Upper lobe of left lung (tissue), 6 donors: ENCODE data around the gene SULF2. TPM values are rescaled to one million over a fixed set of nuclear protein-coding genes. Genes with fewer than 3 reads are reported as not detected.

Source experiments
- ATAC-seq, 2 donors: fragments of 200-7000 bp; cut with Tn5 transposase; one replicate each; pipeline ENCODE4 v1.9.1; 2022; ENCODE audit warnings: mild to moderate bottlenecking in 2 of 2, moderate library complexity in 2 of 2; ENCODE audit not compliant: low FRiP score in 2 of 2
- DNase-seq, 2 donors: peaks; one replicate each; pipeline ENCODE4 v3.0.0-alpha.2; 2019 to 2020
- H3K27ac ChIP-seq, 4 donors: fragments of 200-600 bp; sonication (generic); one replicate each; pipeline ENCODE4 v1.5.1; 2016 to 2019
- H3K27me3 ChIP-seq, 4 donors: fragments of 200-600 bp; sonication (generic); one replicate each; pipeline ENCODE4 v1.5.1; 2017 to 2019
- H3K36me3 ChIP-seq, 4 donors: fragments of 200-600 bp; sonication (generic); one replicate each; pipeline ENCODE4 v1.5.1; 2016 to 2019
- H3K4me1 ChIP-seq, 4 donors: fragments of 200-600 bp; sonication (generic); one replicate each; pipeline ENCODE4 v1.5.1; 2018 to 2019
- H3K4me3 ChIP-seq, 4 donors: fragments of 200-600 bp; sonication (generic); one replicate each; pipeline ENCODE4 v1.5.1; 2017 to 2019; ENCODE audit warnings: mild to moderate bottlenecking in 2 of 4, moderate library complexity in 1 of 4
- H3K9me3 ChIP-seq, 4 donors: fragments of 200-600 bp; sonication (generic); one replicate each; pipeline ENCODE4 v1.5.1; 2018 to 2019
- CTCF ChIP-seq, 6 experiments: fragments of 450-650 bp in 4 of 6; fragments of 200-600 bp in 2 of 6; sonication (generic) in 2 of 6; IDR thresholded peaks; one replicate each; pipeline ENCODE4 v1.5.1; 2016 to 2019; ENCODE audit warnings: antibody characterized with exemption in 6 of 6
- EP300 ChIP-seq, 4 donors: sonication (generic); formaldehyde crosslinking; IDR thresholded peaks; one replicate each; pipeline ENCODE4 v1.5.1; 2017; ENCODE audit warnings: antibody characterized with exemption in 4 of 4, control low read depth in 2 of 4
- POLR2A ChIP-seq, 4 donors: fragments of 450-650 bp; IDR thresholded peaks; one replicate each; pipeline ENCODE4 v1.5.1; 2016 to 2017; ENCODE audit warnings: antibody characterized with exemption in 4 of 4, mild to moderate bottlenecking in 2 of 4
- POLR2AphosphoS5 ChIP-seq, 2 donors: sonication (generic); formaldehyde crosslinking; IDR thresholded peaks; one replicate each; pipeline ENCODE4 v1.5.1; 2017; ENCODE audit warnings: antibody characterized with exemption in 2 of 2
- WGBS, 2 donors: methylation state at CpG; one replicate each; pipeline ENCODE4 v1.1.5; 2017 to 2018; 5-methylcytosine and 5-hydroxymethylcytosine counted together
- total RNA-seq, 6 donors: library from RNA; depleted of rRNA in 4 of 6; stranded (reverse); fragments of >200 nt in 4 of 6; gene quantifications; one replicate each; pipeline versions ENCODE4 v1.1.0 to v1.2.1, GENCODE V29; 2016 to 2021
- donor health status: DM: no; HTN: no; CAD: no; lungs with moderate emphysema.
- donor health status: DM: no; HTN: yes; CAD: no; lungs with severe emphysema.

Gene SULF2
- total RNA-seq, 6 donors from 2014 or later: 15.0 to 63.8 (median 21.7) TPM

GRCh38 chr20:47659904-47660601 is 125.2 kb downstream of the SULF2 start:
- 53 to 58% methylated on average over 4 to 7 of the region's 7 CpGs for WGBS, 2 donors
- peaks cover 3 to 4% (median 4%) of the 10 kb centered on the region in 4 donors for H3K4me1 ChIP-seq
- no peak overlapping the region for H3K27ac ChIP-seq
- no peak overlapping the region for H3K4me3 ChIP-seq
- no peak for DNase-seq
- peaks cover 0 to 57% (median 10%) of the 10 kb centered on the region in 4 donors for H3K36me3 ChIP-seq
- no peak for ATAC-seq
- no peak for TF ChIP-seq POLR2A (IDR thresholded peaks at IDR 0.05)
- TF ChIP-seq EP300 (IDR thresholded peaks at IDR 0.05): no peak
- no peaks in the 10 kb centered on the region for H3K9me3 ChIP-seq
- no peaks in the 10 kb centered on the region for H3K27me3 ChIP-seq

- no peak overlapping the region for H3K27ac ChIP-seq
- ATAC-seq (no peak), DNase-seq (no peak)
- no peak overlapping the region for H3K4me3 ChIP-seq
- WGBS, 2 donors: 60 to 74% methylated on average over 2 of the region's 2 CpGs
- H3K4me1 ChIP-seq: peaks cover 0 to 3% (median 0%) of the 10 kb centered on the region in 4 donors
- H3K27me3 ChIP-seq: no peaks in the 10 kb centered on the region
- no peaks in the 10 kb centered on the region for H3K9me3 ChIP-seq
- TF ChIP-seq POLR2AphosphoS5 (IDR thresholded peaks at IDR 0.05) (no peak), EP300 (IDR thresholded peaks at IDR 0.05) (no peak), POLR2A (IDR thresholded peaks at IDR 0.05) (no peak), CTCF (IDR thresholded peaks at IDR 0.05) (no peak)
- peaks cover 24 to 80% (median 36%) of the 10 kb centered on the region in 4 donors for H3K36me3 ChIP-seq
Measured at GRCh38 chr20:47656318-47656717, 129.0 kb downstream of the SULF2 start.

- no peak for TF ChIP-seq POLR2AphosphoS5 (IDR thresholded peaks at IDR 0.05)
- TF ChIP-seq POLR2A (IDR thresholded peaks at IDR 0.05): no peak
- TF ChIP-seq CTCF (IDR thresholded peaks at IDR 0.05): no peak
- TF ChIP-seq EP300 (IDR thresholded peaks at IDR 0.05): no peak
- H3K4me1 ChIP-seq: peaks cover 0 to 3% (median 0%) of the 10 kb centered on the region in 4 donors
- H3K4me3 ChIP-seq: no peak overlapping the region
- ATAC-seq: no peak
- H3K9me3 ChIP-seq: no peaks in the 10 kb centered on the region
- peaks cover 31 to 87% (median 39%) of the 10 kb centered on the region in 4 donors for H3K36me3 ChIP-seq
- no peak for DNase-seq
- H3K27me3 ChIP-seq: no peaks in the 10 kb centered on the region
- no peak overlapping the region for H3K27ac ChIP-seq
Measured at GRCh38 chr20:47655635-47656034, 129.6 kb downstream of the SULF2 start.

GRCh38 chr20:47654370-47654769 is 130.9 kb downstream of the SULF2 start:
- H3K4me3 ChIP-seq: no peak overlapping the region
- no peaks in the 10 kb centered on the region for H3K9me3 ChIP-seq
- WGBS, 2 donors: 88 to 97% methylated on average over 1 of the region's 1 CpG
- TF ChIP-seq POLR2A (IDR thresholded peaks at IDR 0.05) (no peak), EP300 (IDR thresholded peaks at IDR 0.05) (no peak), POLR2AphosphoS5 (IDR thresholded peaks at IDR 0.05) (no peak), CTCF (IDR thresholded peaks at IDR 0.05) (no peak)
- ATAC-seq: no peak
- H3K36me3 ChIP-seq: peaks cover 31 to 96% (median 41%) of the 10 kb centered on the region in 4 donors
- no peaks in the 10 kb centered on the region for H3K4me1 ChIP-seq
- DNase-seq: no peak
- H3K27me3 ChIP-seq: no peaks in the 10 kb centered on the region
- no peak overlapping the region for H3K27ac ChIP-seq

GRCh38 chr20:47653869-47654268 is 131.4 kb downstream of the SULF2 start:
- ATAC-seq: no peak
- Histone ChIP-seq H3K27me3 (no peaks in the 10 kb centered on the region), H3K4me1 (no peaks in the 10 kb centered on the region), H3K9me3 (no peaks in the 10 kb centered on the region), H3K27ac (no peak overlapping the region), H3K36me3 (peaks cover 33 to 96% (median 46%) of the 10 kb centered on the region in 4 donors), H3K4me3 (no peak overlapping the region)
- no peak for DNase-seq
- 63 to 66% methylated on average over 2 of the region's 2 CpGs for WGBS, 2 donors
- no peak for TF ChIP-seq POLR2A (IDR thresholded peaks at IDR 0.05)
- no peak for TF ChIP-seq POLR2AphosphoS5 (IDR thresholded peaks at IDR 0.05)
- no peak for TF ChIP-seq EP300 (IDR thresholded peaks at IDR 0.05)
- no peak for TF ChIP-seq CTCF (IDR thresholded peaks at IDR 0.05)
